ENCODE measurements around the gene SPR. TPM values are rescaled to one million over a fixed set of nuclear protein-coding genes. Genes with fewer than 3 reads are reported as not detected.

Gene SPR
- total and polyA plus RNA-seq, 2 of the 13 experiments (the other 11 are each of a cell fraction or from before 2014, with no cell fraction given): 34.0 to 96.0 TPM

- TF ChIP-seq ZNF607 (CRISPR knock-in tag; IDR thresholded peaks at IDR 0.05; ENCODE audit: borderline replicate concordance) (peak; percentile 61; the same call in 1 of the 2 replicates), TFE3 (CRISPR knock-in tag; IDR thresholded peaks at IDR 0.05) (no peak), SETDB1 (CRISPR knock-in tag; IDR thresholded peaks at IDR 0.05; ENCODE audit: borderline replicate concordance) (no peak), ZFP90 (CRISPR knock-in tag; IDR thresholded peaks at IDR 0.05; ENCODE audit: borderline replicate concordance) (no peak), E2F1 (CRISPR knock-in tag; IDR thresholded peaks at IDR 0.05) (no peak), FOXA3 (CRISPR knock-in tag; IDR thresholded peaks at IDR 0.05) (no peak; the same call in 1 of the 2 replicates), ZNF205 (CRISPR knock-in tag; IDR thresholded peaks at IDR 0.05) (peak; percentile 78; the same call in 1 of the 2 replicates), ZMAT5 (CRISPR knock-in tag; IDR thresholded peaks at IDR 0.05; ENCODE audit: borderline replicate concordance, low read depth) (no peak), ZNF10 (CRISPR knock-in tag; IDR thresholded peaks at IDR 0.05; ENCODE audit: borderline replicate concordance, low read depth) (no peak), ZNF569 (CRISPR knock-in tag; IDR thresholded peaks at IDR 0.05; ENCODE audit: borderline replicate concordance) (no peak), CBX1 (IDR thresholded peaks at IDR 0.05; ENCODE audit: low read depth) (no peak), FOXC1 (CRISPR knock-in tag; IDR thresholded peaks at IDR 0.05; ENCODE audit: borderline replicate concordance) (no peak; the same call in 1 of the 2 replicates), SAFB2 (CRISPR knock-in tag; IDR thresholded peaks at IDR 0.05; ENCODE audit: borderline replicate concordance, low read depth) (no peak; the same call in 1 of the 2 replicates), BATF2 (CRISPR knock-in tag; IDR thresholded peaks at IDR 0.05) (no peak; the same call in 1 of the 2 replicates), ISX (CRISPR knock-in tag; conservative IDR thresholded peaks at IDR 0.05) (no peak), LBX2 (CRISPR knock-in tag; IDR thresholded peaks at IDR 0.05; ENCODE audit: borderline replicate concordance) (no peak), JUN (CRISPR knock-in tag; IDR thresholded peaks at IDR 0.05) (no peak), ZNF615 (CRISPR knock-in tag; IDR thresholded peaks at IDR 0.05; ENCODE audit: borderline replicate concordance) (no peak)
These were observed 681 bp downstream of the SPR start (continued) for GRCh38 chr2:72887740-72888437.
